ENCODE data around the gene SLIT1. TPM values are rescaled to one million over a fixed set of nuclear protein-coding genes. Genes with fewer than 3 reads are reported as not detected.

The SLIT1 gene
- total RNA-seq, 1 experiment from 2014 or later, result 0.03 TPM

- in situ Hi-C loops (cut with HindIII; ENCODE audit: low pct_unique_long_range_greater_than_20kb, low sequenced_read_pairs), result no loop called here
Observed at GRCh38 chr10:97131181-97131628, 54.6 kb downstream of the SLIT1 start.

DNA sequence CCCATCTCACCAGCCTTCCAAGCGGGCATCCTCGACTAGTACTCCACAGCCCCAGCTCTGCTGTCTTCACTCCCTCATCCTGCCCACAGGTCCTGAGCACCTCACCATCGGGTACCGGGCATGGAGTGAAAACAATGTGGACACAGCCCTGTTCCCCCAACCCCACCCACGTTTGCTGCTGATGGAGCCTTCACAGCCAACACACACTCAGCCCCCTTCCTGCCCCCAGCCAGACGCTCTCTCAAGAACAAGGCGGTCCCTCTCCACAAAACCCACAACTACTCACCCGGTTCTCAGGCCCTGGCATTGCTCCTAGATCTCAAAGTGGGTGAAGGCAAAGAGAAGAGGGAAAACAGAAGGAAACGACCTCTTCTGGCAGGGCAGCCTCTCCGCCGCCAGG lies 56.1 kb downstream of the SLIT1 start:
- in situ Hi-C loops (cut with HindIII; ENCODE audit: low pct_unique_long_range_greater_than_20kb, low sequenced_read_pairs), result no loop called here

More at GRCh38 chr10:97131181-97131628, 54.6 kb downstream of the SLIT1 start:
- no peak for DNase-seq (ENCODE audit: low read depth)

DNA sequence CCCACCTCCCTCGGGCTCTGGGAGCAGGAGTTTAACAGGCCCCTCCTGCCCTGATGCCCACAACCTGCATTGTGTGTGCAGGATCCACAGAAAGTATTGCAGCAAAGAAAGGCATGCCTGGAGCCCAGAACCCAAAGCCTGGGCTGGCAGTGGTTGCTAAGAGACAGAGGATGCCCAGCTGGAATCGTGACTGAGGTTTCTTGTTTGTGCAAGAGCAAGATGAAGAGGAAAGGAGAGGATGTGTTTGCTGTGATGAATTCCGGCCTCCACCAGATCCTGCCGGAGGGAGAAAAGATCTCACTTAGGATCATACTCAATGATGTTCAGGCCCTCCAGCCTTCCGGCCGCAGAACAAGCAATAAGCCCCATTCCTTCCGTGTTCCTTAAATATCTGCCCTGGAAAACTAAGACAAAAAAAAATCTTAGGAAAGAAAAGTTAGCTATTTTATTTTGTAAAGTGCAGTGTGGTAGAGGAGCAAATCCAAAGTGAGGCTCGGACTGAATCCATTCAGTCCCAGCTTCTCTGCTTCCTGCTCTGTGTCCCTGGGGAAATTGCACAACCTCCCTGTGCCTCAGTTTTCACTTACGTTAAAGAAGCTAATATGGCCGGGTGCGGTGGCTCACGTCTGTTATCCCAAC lies 57.1 kb downstream of the SLIT1 start:
- in situ Hi-C loops (cut with HindIII; ENCODE audit: low pct_unique_long_range_greater_than_20kb, low sequenced_read_pairs), result no loop called here
- no peak for DNase-seq (ENCODE audit: low read depth)

More for the DNA sequence above, 56.1 kb downstream of the SLIT1 start:
- no peak for DNase-seq (ENCODE audit: low read depth)

DNA sequence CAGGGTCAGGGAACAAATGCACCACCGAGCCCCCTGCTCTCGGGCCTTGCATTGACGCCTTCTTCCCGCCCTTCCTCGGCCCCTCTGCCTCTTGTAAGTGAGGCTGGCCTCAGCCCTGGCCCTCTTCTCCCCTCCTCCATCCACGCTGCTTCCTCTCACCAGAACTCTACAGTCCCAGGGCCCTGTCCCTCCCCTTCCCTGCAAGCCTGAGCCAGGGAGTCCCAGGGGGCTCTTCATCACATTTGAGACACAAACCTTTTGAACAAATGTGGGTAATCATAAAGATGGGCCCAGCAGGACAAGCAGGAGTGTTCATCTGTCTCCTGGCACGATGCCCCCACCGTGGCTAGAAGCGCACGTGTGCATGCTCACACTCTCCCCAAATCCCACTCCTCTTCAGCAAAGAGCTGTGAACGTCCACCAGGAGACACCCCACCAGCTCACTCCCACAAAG lies 57.7 kb downstream of the SLIT1 start:
- no peak for DNase-seq (ENCODE audit: low read depth)
- in situ Hi-C loops (cut with HindIII; ENCODE audit: low pct_unique_long_range_greater_than_20kb, low sequenced_read_pairs), result no loop called here

GRCh38 chr10:97127509-97127908 lies 58.2 kb downstream of the SLIT1 start:
- DNase-seq (ENCODE audit: low read depth), result no peak
- in situ Hi-C loops (cut with HindIII; ENCODE audit: low pct_unique_long_range_greater_than_20kb, low sequenced_read_pairs), result no loop called here

DNA sequence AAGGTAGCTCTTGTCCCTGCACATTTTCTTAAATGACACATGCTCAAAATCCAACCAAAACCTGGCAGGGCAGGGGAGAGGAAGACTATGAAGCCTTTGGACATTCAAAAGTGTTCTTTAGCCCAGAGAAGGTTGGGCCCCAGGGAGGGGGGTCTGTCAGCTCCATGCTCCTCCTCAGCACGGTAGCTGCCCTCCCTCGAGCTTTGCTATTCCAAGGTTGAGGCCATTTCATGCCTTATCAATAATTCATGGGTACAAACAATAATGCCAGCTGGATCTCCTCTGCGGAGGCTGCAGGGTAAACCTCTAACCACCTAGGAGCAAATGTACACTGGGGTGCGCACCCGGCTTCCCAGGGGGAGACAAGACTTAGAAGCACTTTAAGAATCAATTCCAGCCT lies 61.5 kb downstream of the SLIT1 start:
- in situ Hi-C loops (cut with HindIII; ENCODE audit: low pct_unique_long_range_greater_than_20kb, low sequenced_read_pairs), result no loop called here
- no peak for DNase-seq (ENCODE audit: low read depth)

GRCh38 chr10:97123765-97124164 lies 62.0 kb downstream of the SLIT1 start:
- in situ Hi-C loops (cut with HindIII; ENCODE audit: low pct_unique_long_range_greater_than_20kb, low sequenced_read_pairs), result no loop called here
- DNase-seq (ENCODE audit: low read depth), result no peak

DNA sequence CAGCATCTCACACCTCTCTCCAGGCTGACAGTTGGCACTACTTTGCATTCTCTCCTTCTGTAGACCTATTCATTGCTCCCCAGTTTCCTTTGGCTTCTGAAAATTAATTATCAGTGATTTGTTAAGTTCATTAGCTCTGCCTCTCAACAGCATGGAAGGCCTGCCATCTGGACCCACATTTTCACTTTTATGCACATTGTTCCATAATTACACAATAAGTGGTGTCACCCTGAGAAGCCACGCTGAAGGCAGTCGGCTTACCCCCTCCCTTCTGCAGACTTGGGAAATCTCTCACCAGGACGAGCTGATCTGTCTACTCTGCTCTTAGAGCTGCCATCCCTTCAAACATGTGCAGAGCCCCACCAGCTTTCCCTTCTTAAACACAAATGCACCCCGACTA lies 64.7 kb downstream of the SLIT1 start:
- no peak for DNase-seq (ENCODE audit: low read depth)
- in situ Hi-C loops (cut with HindIII; ENCODE audit: low pct_unique_long_range_greater_than_20kb, low sequenced_read_pairs), result no loop called here

DNA sequence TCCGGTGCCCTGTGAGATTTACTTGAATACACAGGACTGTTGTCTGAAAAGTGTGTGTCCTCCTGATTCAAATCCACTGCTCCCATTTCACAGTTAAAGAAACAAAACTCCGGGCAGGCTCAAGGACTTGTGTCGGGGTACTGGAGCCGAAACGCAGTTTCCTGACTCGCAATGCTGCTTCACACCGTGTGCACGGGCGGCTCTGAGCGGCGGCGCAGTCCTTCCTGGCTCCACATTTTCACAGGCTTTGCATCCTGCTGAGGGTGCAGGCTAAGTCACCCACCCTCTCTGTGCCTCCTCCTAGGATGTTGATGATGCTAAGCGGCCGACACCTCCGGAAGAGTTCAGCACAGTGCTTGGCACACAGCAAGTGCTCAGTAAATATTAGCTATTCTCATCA lies 65.4 kb downstream of the SLIT1 start:
- no peak for DNase-seq (ENCODE audit: low read depth)
- in situ Hi-C loops (cut with HindIII; ENCODE audit: low pct_unique_long_range_greater_than_20kb, low sequenced_read_pairs), result no loop called here

DNA sequence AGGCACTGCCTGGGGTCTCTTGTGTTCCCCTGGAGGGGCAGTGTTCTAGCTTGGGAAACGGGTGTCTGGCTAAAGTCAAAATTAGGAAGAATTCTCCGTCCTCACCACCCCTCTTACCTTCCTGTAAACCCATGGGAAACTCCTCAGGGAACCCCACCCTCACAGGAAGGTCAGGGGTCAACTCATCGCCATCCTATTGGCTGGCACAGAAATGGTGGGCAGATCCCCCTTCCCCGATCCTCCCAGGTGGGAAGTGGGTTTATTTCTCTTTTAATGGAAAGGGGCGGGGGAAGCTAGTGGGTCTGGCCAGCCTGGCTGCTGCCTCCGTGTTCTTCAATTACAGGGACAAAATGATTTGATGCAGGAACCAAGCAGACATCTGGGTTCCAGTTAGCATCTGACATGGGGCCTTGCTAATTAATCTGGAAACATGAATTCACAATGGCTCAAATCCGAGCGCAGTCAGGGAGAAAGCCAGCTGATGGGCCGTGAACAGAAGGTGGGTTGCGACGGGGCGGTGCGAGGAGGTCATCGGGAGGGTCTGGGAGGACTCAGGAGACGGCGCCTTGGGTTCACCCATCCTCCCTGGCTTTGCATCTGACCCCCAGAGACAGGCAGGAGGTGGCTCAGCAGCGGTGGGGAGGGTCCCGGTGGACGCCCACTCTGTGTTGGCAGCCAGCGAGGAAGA lies 66.6 kb downstream of the SLIT1 start:
- no peak for DNase-seq (ENCODE audit: low read depth)
- in situ Hi-C loops (cut with HindIII; ENCODE audit: low pct_unique_long_range_greater_than_20kb, low sequenced_read_pairs), result no loop called here

DNA sequence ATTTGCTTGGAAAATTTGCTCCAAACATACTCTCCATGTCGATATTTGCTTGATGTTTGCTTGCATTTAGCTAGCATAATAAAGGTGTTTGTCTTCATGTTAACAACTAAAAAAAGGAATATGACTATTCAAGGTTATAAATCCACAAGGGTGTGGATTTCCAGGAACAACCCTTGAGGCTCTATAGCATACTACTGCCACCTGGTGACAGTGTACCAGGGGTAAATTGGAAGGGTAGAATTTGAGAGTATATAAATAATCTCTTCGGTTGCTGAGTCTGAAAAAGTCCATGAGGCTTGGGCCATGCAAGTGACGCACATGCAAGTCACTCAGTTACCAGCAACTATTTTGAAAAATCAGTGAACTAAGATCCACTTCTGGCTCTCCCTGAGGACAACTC lies 68.4 kb downstream of the SLIT1 start:
- in situ Hi-C loops (cut with HindIII; ENCODE audit: low pct_unique_long_range_greater_than_20kb, low sequenced_read_pairs), result no loop called here
- no peak for DNase-seq (ENCODE audit: low read depth)

- in situ Hi-C loops (cut with HindIII; ENCODE audit: low pct_unique_long_range_greater_than_20kb, low sequenced_read_pairs), result no loop called here
Observed at GRCh38 chr10:97116462-97117162, 69.1 kb downstream of the SLIT1 start.

DNA sequence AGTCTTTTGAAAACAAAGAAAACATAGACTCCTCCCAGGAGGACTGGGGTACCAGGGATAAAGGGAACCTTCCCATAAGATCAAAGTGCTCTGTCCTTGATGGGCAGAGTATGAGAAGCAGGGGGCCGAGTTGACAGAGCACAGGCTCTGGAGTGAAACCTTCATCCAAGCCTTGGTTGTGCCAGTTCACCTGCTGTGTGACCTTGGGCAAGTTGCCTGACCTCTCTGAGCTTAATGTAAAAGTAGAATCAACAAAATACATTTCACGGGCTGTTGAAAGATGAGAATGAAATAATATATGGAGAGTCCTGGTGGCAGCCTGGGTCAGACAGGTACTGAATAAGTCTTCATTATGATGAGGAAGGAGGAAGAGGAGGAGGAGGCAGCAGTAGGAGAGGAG lies 69.9 kb downstream of the SLIT1 start:
- in situ Hi-C loops (cut with HindIII; ENCODE audit: low pct_unique_long_range_greater_than_20kb, low sequenced_read_pairs), result no loop called here
- DNase-seq (ENCODE audit: low read depth), result no peak

More at GRCh38 chr10:97116462-97117162, 69.1 kb downstream of the SLIT1 start:
- DNase-seq (ENCODE audit: low read depth), result no peak

- DNase-seq (ENCODE audit: low read depth), result no peak
- in situ Hi-C loops (cut with HindIII; ENCODE audit: low pct_unique_long_range_greater_than_20kb, low sequenced_read_pairs), result no loop called here
Observed at GRCh38 chr10:97111615-97112014, 74.1 kb downstream of the SLIT1 start.

DNA sequence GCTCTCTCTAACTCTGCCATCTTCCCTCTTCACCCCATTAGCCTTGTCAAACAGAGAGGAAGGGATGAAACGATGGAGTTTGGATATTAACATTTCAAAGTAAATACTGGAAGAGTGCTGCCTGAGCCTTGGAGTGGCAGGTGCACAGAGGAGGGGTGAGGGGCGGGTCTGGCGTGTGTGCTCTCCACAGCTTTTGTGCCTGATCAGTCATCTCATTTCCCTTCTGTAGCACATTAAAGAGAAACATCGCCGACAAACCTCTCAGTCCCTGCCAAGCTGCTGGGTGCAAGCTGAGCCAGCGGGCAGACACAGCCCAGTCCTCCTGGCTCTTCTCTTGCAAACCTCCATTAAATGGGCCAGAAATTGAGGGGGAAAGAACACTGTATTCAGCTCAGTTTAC lies 76.2 kb downstream of the SLIT1 start:
- in situ Hi-C loops (cut with HindIII; ENCODE audit: low pct_unique_long_range_greater_than_20kb, low sequenced_read_pairs), result no loop called here
- DNase-seq (ENCODE audit: low read depth), result no peak

GRCh38 chr10:97107551-97107950 lies 78.2 kb downstream of the SLIT1 start:
- in situ Hi-C loops (cut with HindIII; ENCODE audit: low pct_unique_long_range_greater_than_20kb, low sequenced_read_pairs), result no loop called here
- DNase-seq (ENCODE audit: low read depth), result no peak

DNA sequence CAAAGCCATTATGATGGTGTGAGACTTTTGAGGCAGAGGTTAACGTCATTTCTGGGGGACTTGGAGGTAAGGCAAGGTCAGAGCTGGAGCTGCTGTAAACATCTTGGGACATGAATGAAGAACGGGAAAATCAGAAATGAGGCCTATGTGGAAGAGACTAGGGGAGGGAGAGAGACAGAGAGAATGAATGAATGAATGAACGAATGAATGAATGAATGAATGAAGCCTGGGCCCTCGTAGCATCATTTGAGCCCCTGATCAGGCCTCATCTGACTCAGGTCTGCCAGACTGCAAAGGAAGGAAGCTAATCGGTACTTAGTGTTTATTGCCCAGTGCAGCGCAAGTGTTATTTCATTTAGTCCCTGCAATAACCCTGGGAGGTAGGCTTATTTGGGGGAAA lies 79.6 kb downstream of the SLIT1 start:
- no peak for DNase-seq (ENCODE audit: low read depth)
- in situ Hi-C loops (cut with HindIII; ENCODE audit: low pct_unique_long_range_greater_than_20kb, low sequenced_read_pairs), result no loop called here

DNA sequence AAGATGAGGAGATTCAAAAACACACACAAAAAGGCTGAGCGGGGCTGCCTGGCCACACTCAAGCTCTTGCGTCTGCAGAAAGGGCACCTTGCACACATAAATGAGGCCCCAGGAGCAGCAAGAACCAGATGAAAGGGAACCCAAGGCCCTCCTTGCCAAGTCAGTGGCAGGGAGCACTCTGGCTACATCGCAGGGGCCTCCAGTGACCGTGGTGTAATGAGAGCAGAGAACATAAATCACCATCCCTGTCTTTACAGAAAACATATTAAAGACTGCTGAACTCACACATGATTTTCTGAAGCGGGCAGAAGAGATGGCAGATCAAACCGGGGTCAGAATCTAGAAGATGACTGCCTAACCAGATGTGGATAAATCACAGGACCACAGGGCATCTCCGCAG lies 80.5 kb downstream of the SLIT1 start:
- DNase-seq (ENCODE audit: low read depth), result no peak
- in situ Hi-C loops (cut with HindIII; ENCODE audit: low pct_unique_long_range_greater_than_20kb, low sequenced_read_pairs), result no loop called here

GRCh38 chr10:97103316-97104080 lies 82.3 kb downstream of the SLIT1 start:
- in situ Hi-C loops (cut with HindIII; ENCODE audit: low pct_unique_long_range_greater_than_20kb, low sequenced_read_pairs), result no loop called here

More at GRCh38 chr10:97103316-97104080, 82.3 kb downstream of the SLIT1 start:
- no peak for DNase-seq (ENCODE audit: low read depth)
